VCaP (cell line): ENCODE results near the gene TOR2A.
A peak's percentile ranks its signal among the peaks of the same experiment; 100 is the strongest.

Experiments
- H3K27ac ChIP-seq: fragments of 450-650 bp; 2 replicates; pipeline ENCODE4 v1.5.1; 2017
- TF ChIP-seq, protein P1 (sequence below): fragments of 450-650 bp; conservative IDR thresholded peaks from 2 replicates; pipeline ENCODE4 v1.5.1; 2017; ENCODE audit warnings: mild to moderate bottlenecking, moderate library complexity

TOR2A gene

DNA sequence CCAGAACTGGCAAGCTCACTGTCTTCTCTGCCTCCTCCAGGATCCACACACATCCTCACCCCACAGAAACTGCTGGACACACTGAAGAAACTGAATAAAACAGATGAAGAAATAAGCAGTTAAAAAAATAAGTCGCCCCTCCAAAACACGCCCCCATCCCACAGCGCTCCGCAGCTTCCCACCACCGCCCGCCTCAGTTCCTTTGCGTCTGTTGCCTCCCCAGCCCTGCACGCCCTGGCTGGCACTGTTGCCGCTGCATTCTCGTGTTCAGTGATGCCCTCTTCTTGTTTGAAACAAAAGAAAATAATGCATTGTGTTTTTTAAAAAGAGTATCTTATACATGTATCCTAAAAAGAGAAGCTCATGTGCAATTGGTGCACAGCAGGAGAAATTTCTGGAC, 44.4 kb downstream of the TOR2A start:
- H3K27ac ChIP-seq, result no peak overlapping the region
- TF ChIP-seq, protein P1, sequence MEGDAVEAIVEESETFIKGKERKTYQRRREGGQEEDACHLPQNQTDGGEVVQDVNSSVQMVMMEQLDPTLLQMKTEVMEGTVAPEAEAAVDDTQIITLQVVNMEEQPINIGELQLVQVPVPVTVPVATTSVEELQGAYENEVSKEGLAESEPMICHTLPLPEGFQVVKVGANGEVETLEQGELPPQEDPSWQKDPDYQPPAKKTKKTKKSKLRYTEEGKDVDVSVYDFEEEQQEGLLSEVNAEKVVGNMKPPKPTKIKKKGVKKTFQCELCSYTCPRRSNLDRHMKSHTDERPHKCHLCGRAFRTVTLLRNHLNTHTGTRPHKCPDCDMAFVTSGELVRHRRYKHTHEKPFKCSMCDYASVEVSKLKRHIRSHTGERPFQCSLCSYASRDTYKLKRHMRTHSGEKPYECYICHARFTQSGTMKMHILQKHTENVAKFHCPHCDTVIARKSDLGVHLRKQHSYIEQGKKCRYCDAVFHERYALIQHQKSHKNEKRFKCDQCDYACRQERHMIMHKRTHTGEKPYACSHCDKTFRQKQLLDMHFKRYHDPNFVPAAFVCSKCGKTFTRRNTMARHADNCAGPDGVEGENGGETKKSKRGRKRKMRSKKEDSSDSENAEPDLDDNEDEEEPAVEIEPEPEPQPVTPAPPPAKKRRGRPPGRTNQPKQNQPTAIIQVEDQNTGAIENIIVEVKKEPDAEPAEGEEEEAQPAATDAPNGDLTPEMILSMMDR, result no peak

DNA sequence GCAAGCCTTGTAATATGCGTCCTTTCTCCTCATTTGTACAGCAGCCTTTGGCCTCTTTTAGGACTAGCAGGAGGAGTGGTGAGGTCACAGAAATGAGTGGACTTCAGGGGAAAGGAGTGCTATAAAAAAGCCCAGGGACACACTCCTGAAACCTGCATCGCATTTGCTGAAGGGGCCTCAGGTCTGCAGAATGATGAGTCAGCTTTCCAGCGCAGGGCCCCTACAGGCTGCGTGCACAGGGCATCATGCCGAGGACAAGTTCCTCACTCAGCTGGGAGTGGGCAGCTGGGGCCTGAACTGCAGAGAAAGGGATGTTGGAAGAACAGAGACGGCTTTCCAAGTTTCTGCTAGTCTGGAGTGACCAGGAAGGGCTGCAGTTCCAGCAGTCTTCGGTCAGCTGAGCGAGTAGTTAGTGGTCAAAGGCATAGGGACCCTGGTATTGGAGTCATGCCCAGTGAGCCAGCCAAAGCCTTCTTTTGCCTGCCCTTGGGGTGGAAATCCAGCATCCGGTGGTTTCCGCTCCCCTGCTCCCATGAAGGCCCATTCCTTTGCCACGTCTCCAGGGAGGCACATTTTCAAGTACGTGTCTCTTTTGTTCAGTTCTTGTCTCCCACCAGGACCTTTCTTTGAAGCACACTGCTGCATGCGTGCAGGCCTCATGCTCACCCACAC, 45.6 kb downstream of the TOR2A start:
- no peak overlapping the region for H3K27ac ChIP-seq
- TF ChIP-seq, protein P1, result no peak

DNA sequence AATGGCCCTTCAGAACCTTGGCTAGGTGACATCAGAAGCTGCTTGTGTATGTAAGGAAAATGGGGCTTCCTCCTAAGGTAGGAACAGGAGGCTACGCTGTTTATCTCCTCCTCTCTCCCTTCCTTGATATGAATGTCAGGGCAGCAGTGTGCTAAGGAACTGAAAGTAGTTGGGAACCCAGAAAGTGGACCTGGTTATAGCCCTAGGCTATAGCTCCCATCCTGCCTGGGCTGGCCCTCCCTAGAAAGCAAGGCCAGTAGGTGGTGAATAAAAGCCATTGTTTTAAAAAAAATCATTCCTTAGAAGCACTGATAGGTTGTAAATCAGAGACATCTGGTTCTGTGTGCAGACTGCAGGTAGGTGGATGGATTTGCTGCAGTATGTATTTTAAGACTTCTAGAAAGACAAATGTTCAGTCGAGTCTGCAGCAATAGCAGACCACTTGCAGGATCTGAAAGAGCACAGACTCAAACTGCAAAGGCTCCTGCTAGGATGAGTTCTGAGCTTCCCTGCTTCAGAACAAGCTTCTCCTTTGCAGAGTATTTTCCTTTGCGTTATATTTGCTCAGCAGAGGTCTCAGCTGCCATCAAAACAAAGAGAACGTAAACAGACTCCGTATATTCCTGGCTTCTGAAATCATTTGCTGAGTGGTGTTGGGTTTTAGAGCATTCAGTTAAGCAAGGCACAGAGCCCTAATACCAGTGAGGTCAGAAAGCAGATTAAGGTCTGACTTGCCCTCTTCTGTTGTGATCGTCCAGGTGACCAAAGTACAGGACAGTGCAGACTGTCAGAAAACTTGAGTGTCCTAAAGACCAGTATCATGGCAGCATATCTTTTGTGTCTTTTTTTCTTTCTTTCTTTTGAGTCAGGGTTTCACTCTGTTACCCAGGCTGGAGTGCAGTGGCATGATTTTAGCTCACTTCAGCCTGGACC, 48.4 kb downstream of the TOR2A start:
- peak overlapping the region; percentile 1; the same call in 1 of the 2 replicates for H3K27ac ChIP-seq
- TF ChIP-seq, protein P1, result no peak

DNA sequence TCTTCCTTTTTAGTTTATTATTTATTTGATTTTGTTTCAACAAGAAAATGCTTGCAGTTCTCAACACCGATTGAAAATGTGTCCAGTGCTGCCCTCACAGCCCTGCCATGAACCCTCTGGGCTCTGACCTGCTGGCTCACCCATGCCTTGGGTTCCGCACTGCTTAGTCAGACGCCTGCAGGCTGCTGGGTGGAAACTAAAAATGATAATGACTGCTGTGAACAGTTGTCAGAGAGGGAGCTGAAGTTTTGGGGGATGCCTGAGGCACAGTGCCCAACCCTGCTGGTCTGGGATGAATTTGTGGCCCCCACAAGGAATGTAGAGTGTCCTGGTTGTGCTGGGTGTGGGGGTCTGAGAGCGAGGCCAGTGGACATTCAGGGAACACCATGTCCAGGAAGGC, 50.5 kb downstream of the TOR2A start:
- H3K27ac ChIP-seq, result no peak overlapping the region
- TF ChIP-seq, protein P1, result no peak

DNA sequence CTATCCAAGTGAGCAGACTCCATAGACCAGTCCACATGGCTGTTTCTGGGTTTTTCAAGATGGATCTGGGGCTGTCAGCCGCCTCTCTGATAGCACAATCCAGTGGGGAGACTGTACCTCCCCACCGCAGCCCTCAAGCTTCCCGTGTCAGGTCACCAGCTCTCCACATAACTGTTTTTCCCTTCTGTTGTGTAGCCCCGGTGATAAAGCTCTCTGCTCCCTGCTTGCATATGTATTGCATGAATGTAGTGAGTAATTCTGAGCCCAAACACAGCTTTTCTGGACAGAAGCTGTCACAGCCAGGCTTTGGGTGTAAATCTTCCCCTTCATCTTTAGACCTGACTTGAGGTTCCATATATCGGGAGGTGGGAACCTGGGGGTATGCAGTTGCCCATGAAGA, 51.4 kb downstream of the TOR2A start:
- TF ChIP-seq, protein P1, result no peak

DNA sequence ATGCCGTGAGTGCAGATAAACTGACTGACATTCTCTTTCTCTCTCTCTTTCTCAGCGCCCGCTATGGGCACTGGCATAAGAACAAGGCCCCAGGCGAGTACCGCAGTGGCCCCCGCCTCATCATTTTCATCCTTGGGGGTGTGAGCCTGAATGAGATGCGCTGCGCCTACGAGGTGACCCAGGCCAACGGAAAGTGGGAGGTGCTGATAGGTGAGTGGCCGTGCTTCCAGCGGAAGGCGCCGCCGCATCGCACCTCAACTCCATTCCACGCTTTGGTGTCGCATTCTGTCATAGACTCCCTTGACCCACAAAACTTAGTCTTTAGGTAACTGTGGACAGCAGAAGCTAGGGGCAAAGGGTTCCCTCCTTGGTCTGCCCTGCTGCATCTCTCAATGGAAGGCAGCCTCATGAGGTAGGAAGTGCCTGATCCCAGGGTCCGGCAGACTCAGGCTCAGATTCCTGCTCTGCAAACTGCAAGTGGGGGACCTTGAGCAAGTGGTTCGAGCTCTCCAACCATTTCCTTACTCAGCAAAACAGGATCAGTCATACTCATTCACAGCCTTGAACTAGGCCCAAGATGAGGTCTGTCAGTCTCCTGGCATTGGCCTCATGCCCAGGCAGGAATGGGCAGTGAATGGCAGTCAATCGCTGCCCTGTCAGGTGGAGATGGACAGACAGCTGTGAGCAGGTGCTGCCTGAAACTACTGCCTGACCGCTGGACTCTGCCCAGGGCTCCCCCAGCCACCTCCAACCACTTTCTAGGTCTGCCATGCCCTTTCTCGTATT, 52.5 kb downstream of the TOR2A start:
- H3K27ac ChIP-seq, result peak overlapping the region; percentile 34; the same call in 1 of the 2 replicates
- TF ChIP-seq, protein P1, result no peak

More for the DNA sequence above, 51.4 kb downstream of the TOR2A start:
- no peak overlapping the region for H3K27ac ChIP-seq
